Stimulated activated CD4-positive, alpha-beta T cell treated with anti-CD3 and anti-CD28 coated beads, TNF-alpha, amount 100 ng/mL, for 48 hours (primary cell): ENCODE results near the gene ENTPD8.
"Not testable (repeated sequence)": the region's sequence is repeated elsewhere in the genome, so short reads cannot be mapped to it uniquely, and the experiment has no call there.

ENCODE experiments used
- DNase-seq, 3 donors: peaks; one replicate each; pipeline ENCODE4 v3.0.0-alpha.2; 2020; ENCODE audit warnings: low read depth in 3 of 3

The ENTPD8 gene

DNA sequence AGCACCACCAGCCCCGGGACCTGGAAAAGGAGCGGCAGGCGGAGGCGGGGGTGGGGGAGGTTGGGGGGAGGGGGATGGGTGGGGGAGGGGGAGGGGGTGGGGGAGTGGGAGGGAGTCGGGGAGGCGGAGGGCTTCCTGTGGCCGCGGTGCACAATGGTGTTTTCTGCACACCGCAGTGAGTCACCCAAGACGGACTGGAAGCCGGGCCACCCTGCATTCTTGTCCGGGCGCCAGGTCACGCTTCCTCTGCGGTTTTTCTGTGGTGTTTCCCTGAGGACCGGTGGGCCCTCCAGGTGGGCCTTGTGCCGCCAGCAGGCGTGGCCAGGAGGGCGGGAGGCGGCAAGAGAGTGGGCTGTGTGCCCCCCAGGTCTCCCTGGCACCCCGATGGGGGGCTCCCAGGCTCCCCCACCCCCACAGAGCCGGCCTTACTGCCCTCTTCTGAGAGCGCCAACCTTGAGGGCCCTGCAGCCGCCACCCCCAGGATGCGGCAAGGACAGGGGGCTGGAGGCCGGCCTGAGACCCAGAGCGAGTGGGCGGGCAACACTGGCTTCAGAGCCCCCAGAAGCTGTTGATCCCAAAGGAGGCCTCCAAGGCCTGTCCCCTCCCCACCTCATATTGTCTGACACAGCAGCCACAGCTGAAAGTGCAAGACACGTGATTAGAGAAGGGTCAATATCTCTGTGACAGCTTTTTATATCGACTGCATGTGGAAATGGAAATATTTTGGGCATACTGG lies 29.3 kb downstream of the ENTPD8 start:
- DNase-seq = peak in 2 of 3 donors; percentile 12 to 38

DNA sequence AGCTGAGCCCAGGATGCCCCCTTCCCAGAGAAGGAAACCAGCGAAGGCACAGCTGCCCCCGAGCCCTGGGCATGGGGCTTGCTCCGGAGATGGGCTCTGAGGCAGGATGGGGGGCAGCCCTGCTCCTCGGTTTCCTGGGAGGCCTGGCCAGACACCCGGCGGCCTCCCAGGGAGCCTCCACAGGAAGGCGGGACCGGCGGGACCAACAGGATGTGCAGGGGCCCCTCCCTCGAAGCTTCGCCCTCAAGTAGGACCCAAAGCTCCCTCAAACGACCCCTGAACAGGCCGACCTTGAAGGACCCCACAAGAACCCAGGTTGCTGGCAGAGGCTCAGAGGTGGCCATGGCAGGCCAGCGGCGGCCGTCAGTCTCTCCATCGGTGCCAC lies 29.9 kb downstream of the ENTPD8 start:
- no peak for DNase-seq

DNA sequence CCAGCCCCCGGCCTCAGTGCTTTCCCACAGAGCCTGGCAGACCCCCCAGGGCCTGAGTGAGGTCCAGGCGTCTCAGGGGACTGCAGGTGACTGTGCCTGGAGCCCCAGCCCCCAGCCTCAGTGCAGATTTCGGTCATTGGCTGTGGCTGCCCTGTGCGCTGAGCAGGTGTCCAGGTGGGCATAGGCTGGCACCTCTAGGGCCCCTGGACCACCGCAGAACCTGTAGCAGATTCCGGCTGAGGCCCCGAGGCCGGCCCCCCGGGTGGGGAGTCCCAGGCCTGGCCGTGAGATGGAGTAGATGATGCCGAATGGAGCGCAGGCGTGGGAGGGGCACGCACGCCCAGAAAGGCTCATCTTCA lies 30.3 kb downstream of the ENTPD8 start:
- DNase-seq = no peak

DNA sequence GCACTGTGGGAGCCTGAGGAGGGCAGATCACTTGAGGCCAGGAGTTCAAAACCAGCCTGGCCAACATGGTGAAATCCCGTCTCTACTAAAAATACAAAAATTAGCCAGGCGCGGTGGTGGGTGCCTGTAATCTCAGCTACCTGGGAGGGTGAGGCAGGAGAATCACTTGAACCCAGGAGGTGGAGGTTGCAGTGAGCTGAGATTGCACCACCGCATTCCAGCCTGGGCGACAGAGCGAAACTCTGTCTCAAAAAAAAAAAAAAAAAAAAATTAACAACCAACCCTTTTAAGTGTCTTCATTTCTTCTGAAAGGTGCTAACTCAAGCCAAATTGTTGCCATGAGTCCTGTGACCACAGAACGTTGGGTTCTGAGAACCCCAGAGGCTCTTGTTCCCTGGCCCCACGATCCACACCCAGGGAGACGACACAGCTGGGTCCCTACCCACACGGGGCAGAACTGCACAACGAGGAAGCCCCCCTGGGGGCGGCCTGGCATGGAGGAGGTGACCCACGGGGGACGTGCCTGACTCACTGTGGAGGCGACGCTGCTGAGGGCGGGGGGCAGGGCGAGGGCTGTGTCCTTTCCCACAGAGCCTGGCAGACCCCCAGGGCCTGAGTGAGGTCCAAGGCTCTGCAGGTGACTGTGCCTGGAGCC lies 30.8 kb downstream of the ENTPD8 start:
- DNase-seq = not testable (repeated sequence)

DNA sequence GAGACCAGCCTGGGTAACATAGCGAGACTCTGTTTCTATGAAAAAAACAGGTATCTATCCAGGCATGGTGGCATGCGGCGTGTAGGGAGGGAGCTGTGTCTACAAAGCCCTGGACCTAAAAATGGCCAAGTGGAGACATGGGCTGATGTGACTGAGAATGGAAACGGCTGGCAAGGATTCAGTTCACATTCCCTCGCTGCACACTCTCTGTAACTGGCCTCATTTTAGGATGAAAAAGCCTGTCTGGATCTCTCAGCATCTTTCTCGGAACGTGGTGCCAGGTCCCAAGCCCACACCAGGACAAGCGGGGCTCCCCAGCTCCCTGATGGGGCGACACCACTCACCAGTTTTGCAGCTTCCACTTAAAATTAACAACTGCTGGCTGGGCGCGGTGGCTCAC lies 31.6 kb downstream of the ENTPD8 start:
- DNase-seq = no peak

DNA sequence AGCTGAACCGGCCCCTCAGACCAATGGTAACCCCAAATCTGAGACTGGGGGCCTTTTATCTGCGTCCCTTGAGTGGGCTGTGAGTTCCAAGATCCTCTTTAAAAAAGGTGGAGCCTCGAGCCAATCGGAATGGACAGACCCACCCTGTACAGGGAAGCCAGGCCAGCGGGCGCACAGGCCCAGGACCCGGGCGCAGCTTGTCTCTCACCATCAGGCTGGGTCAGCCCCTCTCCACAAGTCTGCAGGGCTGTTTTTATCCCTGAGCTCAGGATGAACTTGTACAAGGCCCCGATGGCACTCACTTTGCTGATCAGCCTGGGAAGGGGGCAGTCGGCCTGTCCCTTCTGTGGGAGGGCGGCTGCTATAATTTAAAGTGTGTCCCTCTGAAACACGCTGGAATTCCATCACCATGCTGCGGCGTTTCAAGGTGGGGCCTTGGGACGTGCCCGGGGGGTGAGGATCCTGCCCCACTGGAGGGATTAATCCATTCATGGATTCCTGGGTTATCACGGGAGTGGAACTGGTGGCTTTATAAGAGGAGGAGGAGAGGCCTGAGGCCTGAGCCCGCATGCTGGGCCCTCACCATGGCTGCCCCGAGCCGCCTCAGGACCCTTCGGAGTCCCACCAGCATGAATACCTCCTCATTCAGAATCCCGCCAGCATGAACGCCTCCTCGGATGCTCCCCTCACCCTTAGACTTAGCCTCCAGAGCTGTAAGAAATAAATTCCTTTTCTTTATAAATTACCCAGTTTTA lies 32.3 kb downstream of the ENTPD8 start:
- DNase-seq = no peak

DNA sequence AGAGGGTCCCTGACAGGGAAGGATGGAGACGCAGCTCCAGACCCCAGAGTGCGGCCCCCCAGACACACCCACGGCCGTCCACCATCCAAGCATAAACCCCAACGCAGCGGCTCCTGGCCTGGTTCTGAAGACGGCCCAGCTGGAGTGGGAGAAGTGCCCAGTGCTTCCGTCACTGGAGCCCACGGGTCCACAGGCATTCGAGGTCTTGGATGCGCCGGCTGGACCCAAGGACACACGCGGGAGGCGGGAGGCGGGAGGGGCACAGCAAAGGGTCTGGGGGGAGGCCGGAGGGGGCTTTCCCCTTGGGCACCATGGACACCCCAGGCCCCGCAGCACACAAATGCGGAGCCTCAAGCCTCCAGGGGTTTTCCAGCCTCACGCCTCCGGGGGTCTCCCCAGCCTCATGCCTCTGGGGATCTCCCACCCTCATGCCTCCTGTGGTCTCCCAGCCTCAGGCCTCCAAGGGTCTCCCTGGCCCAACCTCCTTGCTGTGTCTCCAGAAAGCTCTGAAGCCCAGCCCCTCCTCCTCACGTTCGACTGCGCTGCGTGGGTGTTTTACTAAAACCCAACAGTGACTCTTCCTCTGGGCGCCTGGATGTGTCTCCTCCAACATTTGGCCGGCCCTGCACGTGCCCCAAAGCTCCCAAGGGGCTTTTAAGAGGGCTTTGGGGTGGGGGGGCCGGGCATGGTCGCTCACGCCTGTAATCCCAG lies 33.4 kb downstream of the ENTPD8 start:
- no peak for DNase-seq

DNA sequence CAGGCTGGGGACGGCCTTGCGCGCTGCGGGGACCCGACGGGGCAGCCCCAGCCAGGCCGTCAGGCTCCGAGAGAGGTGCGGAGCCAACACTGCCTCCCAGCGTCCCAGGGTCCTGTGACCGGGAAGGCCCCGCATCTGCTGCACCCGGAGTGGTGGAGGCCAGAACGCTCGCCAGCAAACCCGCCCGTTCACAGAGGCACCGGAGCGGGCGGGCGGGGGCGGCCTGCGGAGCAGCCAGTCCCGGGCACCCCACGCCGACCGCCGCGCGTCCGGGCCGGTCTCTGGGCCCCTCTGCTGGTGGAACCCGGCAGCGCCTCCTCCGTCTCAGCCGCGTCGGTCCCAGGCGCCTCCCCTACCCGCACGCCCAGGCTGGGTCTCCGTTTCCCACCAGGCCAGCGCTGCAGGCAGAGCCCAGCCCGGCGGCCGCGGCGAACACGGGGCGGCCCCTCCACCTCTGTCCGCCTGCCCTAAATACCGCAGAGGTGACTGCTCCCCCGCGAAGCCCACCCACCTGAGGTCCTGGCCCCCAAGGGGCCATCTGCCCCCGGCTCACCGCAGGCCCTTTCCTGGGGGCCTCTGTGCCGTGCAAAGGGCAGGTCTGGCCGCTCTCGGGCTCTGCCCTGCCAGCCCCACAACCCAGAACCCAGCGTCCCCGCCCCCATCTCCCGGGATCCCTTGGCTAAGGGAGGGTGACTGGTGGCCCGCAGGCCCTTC lies 34.1 kb downstream of the ENTPD8 start:
- peak in 2 of 3 donors; percentile 51 to 65 for DNase-seq

DNA sequence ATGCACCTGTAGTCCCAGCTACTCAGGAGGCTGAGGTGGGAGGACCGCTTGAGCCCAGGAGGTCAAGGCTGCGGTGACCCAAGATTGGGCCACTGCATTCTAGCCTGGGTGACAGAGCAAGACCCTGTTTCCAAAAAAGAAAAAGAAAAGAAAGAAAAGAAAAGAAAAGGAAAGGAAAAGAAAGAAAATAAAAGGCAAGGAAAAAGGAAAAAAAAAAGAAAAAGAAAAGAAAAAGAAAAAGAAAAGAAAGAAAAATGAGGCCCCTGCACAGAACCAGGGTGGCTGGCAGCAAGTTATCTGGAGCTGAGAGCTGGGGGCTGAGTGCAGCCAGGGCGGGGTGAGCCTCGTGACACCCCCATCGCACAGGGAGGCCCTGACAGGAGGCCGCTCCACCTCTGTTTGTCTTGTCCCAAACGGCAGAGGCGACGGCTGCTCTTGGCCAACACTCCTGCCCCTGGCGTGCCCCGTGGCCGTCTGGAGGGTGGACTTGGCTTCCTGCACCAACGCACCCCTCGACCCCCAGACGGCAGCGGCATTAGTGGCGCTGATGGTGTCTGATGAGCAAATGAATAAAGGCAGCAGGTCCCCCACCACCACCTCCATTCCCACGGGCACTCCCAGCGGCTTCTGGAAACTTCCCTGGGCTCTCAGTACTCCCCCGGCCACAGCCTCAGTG lies 34.9 kb downstream of the ENTPD8 start:
- no peak for DNase-seq

DNA sequence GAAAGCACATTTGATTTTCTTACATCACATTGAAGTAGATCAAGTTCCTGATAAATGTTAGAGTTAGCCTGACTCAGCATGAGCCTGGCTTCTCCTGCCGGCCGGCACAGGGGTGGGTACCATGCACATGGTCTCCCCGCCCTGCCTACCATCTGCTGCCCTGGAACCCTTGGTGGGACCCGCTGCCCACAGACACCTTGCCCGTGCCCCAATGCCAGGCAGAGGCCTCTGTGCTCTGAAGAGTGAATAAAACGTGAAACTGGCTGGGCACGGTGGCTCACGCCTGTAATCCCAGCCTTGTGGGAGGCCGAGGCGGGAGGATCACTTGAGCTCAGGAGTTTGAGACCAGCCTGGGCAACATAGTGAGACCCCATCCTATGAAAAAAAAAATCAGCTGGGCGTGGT lies 35.5 kb downstream of the ENTPD8 start:
- DNase-seq = no peak

DNA sequence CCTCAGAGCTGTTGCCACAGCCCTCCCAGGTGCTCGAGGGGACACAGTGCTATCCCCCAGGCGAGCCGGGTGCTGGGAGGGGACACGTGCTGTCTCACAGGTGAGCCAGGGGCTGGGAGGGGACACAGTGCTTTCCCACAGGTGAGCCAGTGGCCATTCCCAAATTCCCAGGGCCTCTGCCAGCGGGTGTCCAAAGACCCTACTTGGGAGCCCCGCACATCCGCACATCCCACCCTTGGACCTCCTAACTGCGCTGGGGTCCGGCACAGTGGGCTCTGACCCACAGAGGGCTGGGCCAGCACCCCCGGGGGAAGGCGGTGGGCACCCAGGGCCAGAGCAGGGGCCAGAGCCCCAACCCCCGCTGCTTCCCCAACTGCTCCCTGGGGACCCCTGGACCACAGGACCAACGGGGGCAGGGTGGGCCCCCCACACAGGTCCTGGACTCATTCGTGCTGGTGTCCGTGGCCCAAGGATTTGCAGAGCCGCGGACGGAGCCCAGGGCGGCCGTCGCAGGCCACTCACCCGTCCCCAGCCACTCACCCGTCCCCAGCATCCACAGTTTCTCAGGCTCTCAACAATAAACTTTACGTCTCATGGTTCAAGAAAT lies 36.1 kb downstream of the ENTPD8 start:
- no peak for DNase-seq

DNA sequence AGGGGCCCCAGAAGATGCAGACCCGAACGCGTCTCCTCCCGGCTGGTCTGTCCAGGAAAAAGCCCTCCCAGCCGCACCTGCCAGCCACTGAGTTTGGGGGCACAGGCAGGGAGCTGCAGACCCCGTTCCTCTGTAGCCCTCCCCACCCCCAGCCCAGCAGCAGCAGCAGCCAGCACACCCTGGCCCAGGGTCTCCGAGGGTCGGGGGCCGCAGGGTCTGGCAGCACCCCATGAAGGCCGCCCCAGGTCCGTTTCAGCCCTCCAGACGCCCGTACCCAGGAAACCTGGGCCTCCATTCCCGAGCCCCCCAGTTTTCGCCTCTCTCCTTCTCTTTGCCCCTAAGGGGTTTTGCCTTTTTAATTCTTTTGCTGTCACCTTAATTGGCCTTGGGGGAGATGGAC lies 37.9 kb downstream of the ENTPD8 start:
- DNase-seq = no peak

DNA sequence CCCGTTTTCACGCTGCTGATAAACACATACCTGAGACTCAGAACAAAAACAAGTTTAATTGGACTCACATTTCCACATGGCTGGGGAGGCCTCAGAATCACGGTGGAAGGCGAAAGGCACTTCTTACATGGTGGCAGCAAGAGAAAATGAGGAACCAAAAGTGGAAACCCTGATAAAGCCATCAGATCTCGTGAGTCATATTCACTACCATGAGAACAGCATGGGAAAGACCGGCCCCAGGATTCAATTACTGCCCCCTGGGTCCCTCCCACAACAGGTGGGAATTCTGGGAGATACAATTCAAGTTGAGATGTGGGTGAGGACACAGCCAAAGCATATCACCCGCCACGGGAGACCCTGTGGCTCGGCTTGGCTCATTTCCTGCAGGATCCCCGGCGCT lies 38.4 kb downstream of the ENTPD8 start:
- DNase-seq = no peak

DNA sequence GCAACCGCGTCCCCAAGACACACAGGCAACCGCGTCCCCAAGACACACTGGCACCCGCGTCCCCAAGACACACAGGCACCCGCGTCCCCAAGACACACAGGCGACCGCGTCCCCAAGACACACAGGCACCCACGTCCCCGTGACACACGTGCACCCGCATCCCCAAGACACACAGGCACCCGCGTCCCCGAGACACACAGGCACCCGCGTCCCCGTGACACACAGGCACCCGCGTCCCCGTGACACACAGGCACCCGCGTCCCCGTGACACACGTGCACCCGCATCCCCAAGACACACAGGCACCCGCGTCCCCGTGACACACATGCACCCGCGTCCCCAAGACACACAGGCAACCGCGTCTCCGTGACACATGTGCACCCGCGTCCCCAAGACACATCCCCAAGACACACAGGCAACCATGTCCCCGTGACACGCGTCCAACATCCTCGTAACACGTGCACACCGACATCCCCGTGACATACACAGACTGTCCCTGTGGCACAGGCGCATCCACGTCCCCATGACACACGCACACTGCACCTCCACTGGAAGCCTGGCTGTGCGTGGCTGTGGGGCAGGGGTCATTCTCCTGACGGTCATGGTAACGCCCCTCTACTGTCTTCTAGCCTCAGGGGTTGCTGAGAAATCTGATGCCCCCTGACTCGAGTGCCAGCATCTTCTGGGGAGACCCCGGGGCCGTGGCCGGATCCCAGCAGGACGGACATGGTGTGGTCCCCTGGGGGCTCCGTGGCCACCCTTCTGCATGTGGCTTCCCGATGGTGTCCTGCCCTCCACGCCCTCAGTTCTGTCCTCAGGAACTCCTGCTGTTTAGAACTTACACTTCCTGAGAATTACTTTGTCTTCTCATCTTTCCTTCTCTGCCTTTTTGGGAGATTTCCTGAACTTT lies 42.3 kb downstream of the ENTPD8 start:
- no peak for DNase-seq

DNA sequence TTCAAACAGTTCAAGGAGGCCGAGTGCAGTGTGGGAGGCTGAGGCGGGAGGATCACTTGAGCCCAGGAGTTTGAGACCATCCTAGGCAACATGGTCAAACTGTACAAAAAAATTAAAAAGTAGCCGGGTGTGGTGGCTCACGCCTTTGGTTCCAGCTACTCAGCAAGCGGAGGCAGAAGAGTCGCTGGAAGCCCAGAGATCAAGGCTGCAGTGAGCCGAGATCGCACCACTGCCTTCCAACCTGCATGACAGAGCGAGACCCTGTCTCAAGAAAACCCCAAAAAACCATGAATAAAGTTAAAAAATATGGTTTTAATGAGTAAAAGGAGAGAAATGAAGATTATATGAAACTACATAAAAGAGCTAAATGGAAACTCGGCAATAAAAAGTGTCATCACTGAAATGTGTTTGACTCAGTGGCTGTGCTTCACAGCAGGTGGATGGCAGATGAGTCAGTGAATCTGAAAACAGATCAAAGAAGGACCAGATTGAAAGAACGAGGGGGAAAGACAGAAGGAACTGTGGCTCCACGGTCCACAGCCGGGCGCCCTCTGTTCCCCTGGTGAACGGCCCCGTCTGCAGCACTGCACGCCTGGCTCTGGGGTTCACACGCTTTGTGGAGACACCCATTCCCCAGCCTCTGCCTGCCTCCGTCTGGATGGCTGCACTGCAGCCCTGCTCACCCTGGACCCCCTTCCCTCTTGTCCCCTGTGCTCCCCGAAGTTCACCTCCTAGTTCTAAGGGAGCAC lies 43.3 kb downstream of the ENTPD8 start:
- peak in 2 of 3 donors; percentile 44 to 45 for DNase-seq

DNA sequence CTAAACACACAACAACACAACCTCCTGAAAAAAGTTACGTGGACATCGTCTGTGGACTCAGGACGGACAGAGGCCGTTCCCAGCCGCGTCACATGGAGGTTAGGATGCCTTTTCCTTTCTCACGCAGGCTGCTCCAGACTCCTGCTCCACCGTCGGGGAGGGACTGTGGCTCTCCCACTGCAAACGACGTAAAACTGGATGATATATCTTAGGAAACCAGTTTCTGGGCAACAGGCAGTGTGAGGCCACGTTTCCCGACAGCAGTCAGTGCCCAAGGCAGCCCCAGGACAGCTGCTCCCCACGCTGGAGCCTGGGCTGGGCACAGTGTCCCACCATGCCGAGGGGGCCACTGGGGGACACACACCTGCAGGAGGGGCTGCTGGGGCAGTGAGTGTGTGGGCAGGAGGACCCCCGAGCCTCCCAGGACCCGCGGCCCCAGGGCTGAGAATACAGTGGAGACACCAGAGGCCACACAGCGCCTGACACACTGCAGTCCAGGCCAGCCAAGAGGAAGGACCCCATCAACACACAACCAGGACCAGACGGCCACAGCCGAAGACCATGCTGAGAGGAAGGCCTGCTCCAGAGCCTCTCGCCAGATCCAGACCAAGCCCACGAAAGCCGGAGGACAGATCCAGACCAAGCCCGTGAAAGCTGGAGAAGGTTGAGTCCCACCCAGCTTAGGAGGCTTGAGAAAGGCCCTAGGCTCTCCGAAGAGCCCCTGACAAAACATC lies 44.4 kb downstream of the ENTPD8 start:
- no peak for DNase-seq

DNA sequence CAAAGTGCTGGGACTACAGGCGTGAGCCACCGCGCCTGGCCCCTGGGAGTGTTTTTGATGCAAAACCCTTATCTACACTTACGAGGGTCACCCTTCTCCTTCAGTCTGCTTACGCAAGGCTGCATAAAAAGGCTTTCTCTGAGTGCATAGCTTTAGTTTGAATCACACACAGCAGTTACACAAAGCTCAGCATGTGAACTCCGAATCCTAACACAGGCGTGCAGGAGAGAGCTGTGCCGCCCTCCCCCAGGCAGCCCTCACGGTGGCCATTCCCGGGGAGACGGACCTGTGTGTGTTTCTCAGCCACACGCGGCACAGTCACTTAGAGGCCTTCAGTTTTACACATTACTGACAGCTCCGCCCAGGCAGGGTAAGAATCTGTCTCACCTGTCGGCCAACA lies 44.9 kb downstream of the ENTPD8 start:
- no peak for DNase-seq

DNA sequence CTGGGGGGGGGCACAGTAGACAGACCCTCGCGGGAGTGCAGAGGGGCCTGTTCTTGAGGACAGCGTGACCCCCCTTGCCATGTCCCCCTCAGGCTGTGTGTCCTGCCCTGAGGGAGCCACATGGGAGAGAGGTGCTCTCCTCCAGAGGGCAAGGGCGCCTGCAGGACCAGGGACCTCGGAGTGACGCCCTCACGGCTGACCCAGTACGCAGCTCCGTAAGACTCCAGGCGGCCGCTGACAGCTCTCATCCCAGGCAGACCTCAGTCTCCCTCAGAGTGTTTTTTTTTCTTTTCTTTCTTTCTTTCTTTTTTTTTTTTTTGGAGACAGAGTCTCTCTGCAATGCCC lies 45.5 kb downstream of the ENTPD8 start:
- DNase-seq = no peak
